Measurements from ENCODE around the gene ESYT2. TPM values are rescaled to one million over a fixed set of nuclear protein-coding genes. Genes with fewer than 3 reads are reported as not detected.

ESYT2 gene
- total and polyA plus RNA-seq, 9 of the 15 experiments (the other 6 are each of a cell fraction or from before 2014, with no cell fraction given), result 5.8 to 86.9 (median 64.7) TPM

- peaks cover 0 to 1% of the 10 kb centered on the region in 2 experiments; a peak in 1 of 5 replicates for H3K27me3 ChIP-seq (ENCODE audit: control insufficient read depth in 2 of 2, insufficient read depth in 2 of 2, low read length in 2 of 2)
- no peaks in the 10 kb centered on the region for H3K9me3 ChIP-seq (replicated peaks; ENCODE audit: control insufficient read depth, insufficient read depth, low read depth, low read length)
- H3K36me3 ChIP-seq (ENCODE audit: control insufficient read depth, insufficient read depth, low read length), result peaks cover under 1% of the 10 kb centered on the region; the same call in 2 of the 3 replicates
- TF ChIP-seq PKNOX1 (IDR thresholded peaks at IDR 0.05) (peak; percentile 51; the same call in 1 of the 2 replicates), MBD1 (CRISPR knock-in tag; IDR thresholded peaks at IDR 0.05) (peak; percentile 77; the same call in 1 of the 2 replicates), KDM2B (CRISPR knock-in tag; IDR thresholded peaks at IDR 0.05) (no peak), RBM17 (IDR thresholded peaks at IDR 0.05; ENCODE audit: borderline replicate concordance, low read depth, low read length) (no peak), ZBED1 (IDR thresholded peaks at IDR 0.05) (no peak), MCM7 (IDR thresholded peaks at IDR 0.05) (0 out of 4 replicates have a peak, but pooled peaks of 1 of the 2 experiments have one; percentile 67)
- CTCF ChIA-PET (ENCODE audit: low intra/inter-chr PET ratio), result no interaction called here
- intact Hi-C loops (cut with micrococcal nuclease) (no loop called here), in situ Hi-C loops (cut with MboI) (no loop called here)
- H3K4me1 ChIP-seq (replicated peaks in 1 of 2; ENCODE audit: control insufficient read depth in 2 of 2, insufficient read depth in 2 of 2, low read length in 2 of 2), result peaks cover 5 to 14% of the 10 kb centered on the region in 2 experiments; a peak in 4 of 5 replicates
- H3K9ac ChIP-seq (ENCODE audit: insufficient read depth in 1 of 2, low read depth in 2 of 2, low read length in 2 of 2), result peak overlapping the region in 1 of 2 experiments; percentile 79; a peak in 2 of 4 replicates
- H3K4me2 ChIP-seq (ENCODE audit: insufficient read depth, low read length), result peak overlapping the region; percentile 8; the same call in 1 of the 2 replicates
- DNase-seq (ENCODE audit: extremely low read depth in 1 of 4, low spot score in 3 of 4) (no peak), FAIRE-seq (no peak), ATAC-seq (peak; percentile 37)
- H3K9me1 ChIP-seq (ENCODE audit: control insufficient read depth, insufficient read depth, low read length), result no peaks in the 10 kb centered on the region
- POLR2A ChIA-PET, result interaction anchor here (3.2 kb wide), 1 partner anchor 10 kb away, joined by 6 read pairs; no protein-coding TSS in a partner anchor
- no peaks in the 10 kb centered on the region for H3K79me2 ChIP-seq (ENCODE audit: control insufficient read depth, insufficient read depth, low read length)
- H3K27ac ChIP-seq (ENCODE audit: extremely low read depth, low read depth, low read length), result no peak overlapping the region
- no peaks in the 10 kb centered on the region for H4K20me1 ChIP-seq (replicated peaks; ENCODE audit: control insufficient read depth, insufficient read depth, low read length)
- H2AFZ ChIP-seq (ENCODE audit: low read depth, low read length), result peak overlapping the region; percentile 60
- 42% methylated on average over 21 of the region's 21 CpGs for WGBS (ENCODE audit: insufficient coverage, low coverage, missing lambda C conversion rate)
- BruUV-seq (replicated peaks), result no TSS peak
- no peak overlapping the region for H3K4me3 ChIP-seq
Observed at GRCh38 chr7:158724658-158725505, 104.4 kb downstream of the ESYT2 start.

All from K562 (cell line).